ENCODE results near the gene CTNNA1.

DNA sequence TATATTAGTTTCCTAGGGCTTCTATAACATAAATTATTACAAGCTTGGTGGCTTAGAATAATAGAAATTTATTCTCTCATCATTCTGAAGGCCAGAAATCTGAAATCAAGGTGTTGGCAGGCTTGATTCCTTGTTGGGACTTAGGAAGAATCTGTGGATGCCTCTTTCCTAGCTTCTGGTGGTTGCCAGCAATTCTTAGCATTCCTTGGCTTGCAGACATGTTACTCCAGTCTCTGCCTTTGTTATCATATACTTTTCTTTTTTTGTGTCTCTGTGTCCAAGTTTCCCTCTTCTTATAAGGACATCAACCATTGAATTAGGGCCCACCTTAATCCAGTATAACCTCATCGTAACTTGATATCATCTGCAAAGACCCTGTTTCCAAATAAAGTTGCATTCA lies 31.4 kb downstream of the CTNNA1 start:
- TF ChIP-seq EZH2 (IDR thresholded peaks at IDR 0.05; ENCODE audit: insufficient read depth, poor library complexity, severe bottlenecking) (no peak), EZH2phosphoT487 (IDR thresholded peaks at IDR 0.05; ENCODE audit: insufficient read depth, low read depth) (no peak)
